Liver (tissue), 9 donors: ENCODE measurements around the gene C1QTNF12. TPM values are rescaled to one million over a fixed set of nuclear protein-coding genes. Genes with fewer than 3 reads are reported as not detected.

Experiments used
- DNase-seq: peaks from one replicate; pipeline ENCODE4 v3.0.0-alpha.2; 2017; ENCODE audit warnings: low spot score
- H3K27ac ChIP-seq, 2 donors: one replicate each; pipeline ENCODE4 v1.7.0; 2013; ENCODE audit warnings: inconsistent platforms in 2 of 2, low read length in 2 of 2, control low read depth in 1 of 2, low read depth in 1 of 2, mild to moderate bottlenecking in 1 of 2
- H3K27me3 ChIP-seq, 4 donors: one replicate each; pipeline versions ENCODE4 v1.6.1 to v1.7.0; 2013; ENCODE audit warnings: low read length in 3 of 4, inconsistent platforms in 1 of 4, mild to moderate bottlenecking in 1 of 4, moderate library complexity in 1 of 4; ENCODE audit not compliant: control insufficient read depth in 4 of 4, insufficient read depth in 4 of 4
- H3K36me3 ChIP-seq, 4 donors: one replicate each; pipeline versions ENCODE4 v1.6.1 to v1.7.0; 2013; ENCODE audit warnings: low read length in 3 of 4, mild to moderate bottlenecking in 3 of 4, low read depth in 1 of 4, moderate library complexity in 1 of 4; ENCODE audit not compliant: control insufficient read depth in 4 of 4, insufficient read depth in 3 of 4
- H3K4me1 ChIP-seq, 4 donors: one replicate each; pipeline versions ENCODE4 v1.6.1 to v1.7.0; 2013; ENCODE audit warnings: low read length in 3 of 4, mild to moderate bottlenecking in 3 of 4, moderate library complexity in 1 of 4; ENCODE audit not compliant: control insufficient read depth in 4 of 4, insufficient read depth in 4 of 4
- H3K4me3 ChIP-seq, 3 donors: one replicate each; pipeline versions ENCODE4 v1.6.1 to v1.7.0; 2013; ENCODE audit warnings: low read length in 3 of 3, control low read depth in 1 of 3, low read depth in 1 of 3, mild to moderate bottlenecking in 1 of 3
- H3K9ac ChIP-seq, 2 donors: one replicate each; pipeline ENCODE4 v1.7.0; 2013; ENCODE audit warnings: low read length in 2 of 2, mild to moderate bottlenecking in 2 of 2, moderate library complexity in 2 of 2, control low read depth in 1 of 2, low read depth in 1 of 2
- H3K9me3 ChIP-seq, 4 donors: one replicate each; pipeline versions ENCODE4 v1.6.1 to v1.7.0; 2013; ENCODE audit warnings: low read length in 3 of 4; ENCODE audit not compliant: control insufficient read depth in 4 of 4
- ATF3 ChIP-seq: IDR thresholded peaks from 2 replicates; pipeline ENCODE4 v1.6.1; 2016; ENCODE audit warnings: antibody characterized with exemption
- EGR1 ChIP-seq, 2 donors: IDR thresholded peaks; 2 replicates each; pipeline ENCODE4 v1.6.1; 2016 to 2018; ENCODE audit warnings: antibody characterized with exemption in 2 of 2, low read depth in 2 of 2
- FOXA2 ChIP-seq: IDR thresholded peaks from 2 replicates; pipeline ENCODE4 v1.6.1; 2016; ENCODE audit warnings: antibody characterized with exemption
- GABPA ChIP-seq, 2 donors: IDR thresholded peaks in 1 of 2; conservative IDR thresholded peaks in 1 of 2; 2 replicates each; pipeline ENCODE4 v1.6.1; 2016; ENCODE audit warnings: antibody characterized with exemption in 2 of 2, mild to moderate bottlenecking in 1 of 2, moderate library complexity in 1 of 2
- HNF4G ChIP-seq: IDR thresholded peaks from 2 replicates; pipeline ENCODE4 v1.6.1; 2016; ENCODE audit warnings: antibody characterized with exemption
- JUND ChIP-seq, 2 donors: IDR thresholded peaks; 2 replicates each; pipeline ENCODE4 v1.6.1; 2016; ENCODE audit warnings: antibody characterized with exemption in 2 of 2
- NR2F2 ChIP-seq: IDR thresholded peaks from 2 replicates; pipeline ENCODE4 v1.6.1; 2016; ENCODE audit warnings: antibody characterized with exemption
- REST ChIP-seq: IDR thresholded peaks from 2 replicates; pipeline ENCODE4 v1.6.1; 2016; ENCODE audit warnings: antibody characterized with exemption, mild to moderate bottlenecking
- RXRA ChIP-seq, 2 donors: IDR thresholded peaks; 2 replicates each; pipeline ENCODE4 v1.6.1; 2017 to 2018; ENCODE audit warnings: antibody characterized with exemption in 2 of 2, mild to moderate bottlenecking in 1 of 2
- SP1 ChIP-seq: IDR thresholded peaks from 2 replicates; pipeline ENCODE4 v1.6.1; 2018; ENCODE audit warnings: antibody characterized with exemption, mild to moderate bottlenecking
- TAF1 ChIP-seq: conservative IDR thresholded peaks from 2 replicates; pipeline ENCODE4 v1.6.1; 2016; ENCODE audit warnings: antibody characterized with exemption, mild to moderate bottlenecking
- YY1 ChIP-seq: IDR thresholded peaks from 2 replicates; pipeline ENCODE4 v1.6.1; 2016; ENCODE audit warnings: antibody characterized with exemption, mild to moderate bottlenecking
- ZBTB33 ChIP-seq: IDR thresholded peaks from 2 replicates; pipeline ENCODE4 v1.6.1; 2016; ENCODE audit warnings: antibody characterized with exemption
- WGBS: extraction: QIAGEN DNeasy Blood & Tissue Kit; methylation state at CpG from one replicate; pipeline ENCODE4 v1.1.7; 2013; 5-methylcytosine and 5-hydroxymethylcytosine counted together
- polyA plus RNA-seq, 2 donors: library from polyadenylated mRNA; stranded (reverse) in 1 of 2; unstranded in 1 of 2; fragments of 200-250 nt in 1 of 2; fragments of >200 nt in 1 of 2; fragmentation: Nextera tagmentation in 1 of 2; extraction: Ambion mirVana in 1 of 2; gene quantifications; one replicate each; pipeline versions ENCODE4 v1.2.1 to v1.2.3, GENCODE V29; 2013 to 2015
- total RNA-seq, 2 donors: library from RNA; depleted of rRNA; stranded (reverse); fragments of >200 nt; gene quantifications; one replicate each; pipeline ENCODE4 v1.2.3, GENCODE V29; 2014
- TF ChIP-seq, protein P1 (sequence below): IDR thresholded peaks from 2 replicates; pipeline ENCODE4 v1.6.1; 2016; ENCODE audit warnings: antibody characterized with exemption
- donor health status: healthy.
- donor health status: healthy.
- donor health status: healthy.
- donor health status: healthy.
- donor health status: healthy.

C1QTNF12 gene
- total and polyA plus RNA-seq, 4 donors, result 0.39 to 0.40 TPM; not detected in 2

DNA sequence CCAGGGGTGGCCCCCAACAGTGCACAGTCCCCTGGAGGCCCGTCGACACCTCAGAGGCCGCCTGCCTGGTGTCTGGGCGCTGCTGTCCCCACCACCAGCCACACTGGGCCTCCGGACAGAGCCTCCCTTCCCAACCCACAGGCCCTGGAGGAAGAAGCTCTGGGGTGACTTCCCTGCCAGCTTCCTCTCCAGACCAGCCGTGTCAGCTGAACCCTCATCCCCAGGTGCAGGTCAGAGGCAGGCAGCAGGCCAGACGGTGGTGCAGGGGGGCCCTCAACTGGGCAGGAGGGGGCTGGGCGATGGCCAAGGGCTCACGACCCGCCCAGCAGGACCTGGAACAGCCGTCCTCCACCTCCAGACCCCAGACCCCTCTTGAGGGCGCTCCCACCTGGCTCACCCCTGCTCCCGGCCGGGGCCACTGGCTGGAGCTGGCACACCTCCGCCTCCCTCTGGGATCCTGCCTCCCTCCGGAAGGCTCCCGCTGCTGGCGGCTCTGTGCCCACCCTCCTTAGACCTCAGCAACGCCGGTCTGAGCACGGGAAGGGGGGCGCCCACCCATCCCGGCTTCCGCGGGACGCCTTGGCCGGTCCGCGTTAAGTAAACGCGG, 40.6 kb downstream of the C1QTNF12 start:
- H3K4me3 ChIP-seq, result peak overlapping the region in 1 of 3 donors; percentile 6
- H3K27me3 ChIP-seq, result peaks cover 0 to 8% (median 0%) of the 10 kb centered on the region in 4 donors
- DNase-seq, result no peak
- WGBS, result 27% methylated on average over 31 of the region's 31 CpGs
- H3K4me1 ChIP-seq, result peaks cover 0 to 6% (median 4%) of the 10 kb centered on the region in 4 donors
- no peak overlapping the region for H3K27ac ChIP-seq
- TF ChIP-seq, protein P1, sequence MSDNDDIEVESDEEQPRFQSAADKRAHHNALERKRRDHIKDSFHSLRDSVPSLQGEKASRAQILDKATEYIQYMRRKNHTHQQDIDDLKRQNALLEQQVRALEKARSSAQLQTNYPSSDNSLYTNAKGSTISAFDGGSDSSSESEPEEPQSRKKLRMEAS, result no peak
- TF ChIP-seq REST (no peak), FOXA2 (no peak), ZBTB33 (no peak), SP1 (no peak), GABPA (IDR thresholded peaks at IDR 0.05 in 1 of 2, conservative IDR thresholded peaks at IDR 0.05 in 1 of 2) (no peak), TAF1 (no peak), NR2F2 (no peak), HNF4G (no peak)
- no peaks in the 10 kb centered on the region for H3K36me3 ChIP-seq
- H3K9me3 ChIP-seq, result no peaks in the 10 kb centered on the region
- no peak overlapping the region for H3K9ac ChIP-seq

DNA sequence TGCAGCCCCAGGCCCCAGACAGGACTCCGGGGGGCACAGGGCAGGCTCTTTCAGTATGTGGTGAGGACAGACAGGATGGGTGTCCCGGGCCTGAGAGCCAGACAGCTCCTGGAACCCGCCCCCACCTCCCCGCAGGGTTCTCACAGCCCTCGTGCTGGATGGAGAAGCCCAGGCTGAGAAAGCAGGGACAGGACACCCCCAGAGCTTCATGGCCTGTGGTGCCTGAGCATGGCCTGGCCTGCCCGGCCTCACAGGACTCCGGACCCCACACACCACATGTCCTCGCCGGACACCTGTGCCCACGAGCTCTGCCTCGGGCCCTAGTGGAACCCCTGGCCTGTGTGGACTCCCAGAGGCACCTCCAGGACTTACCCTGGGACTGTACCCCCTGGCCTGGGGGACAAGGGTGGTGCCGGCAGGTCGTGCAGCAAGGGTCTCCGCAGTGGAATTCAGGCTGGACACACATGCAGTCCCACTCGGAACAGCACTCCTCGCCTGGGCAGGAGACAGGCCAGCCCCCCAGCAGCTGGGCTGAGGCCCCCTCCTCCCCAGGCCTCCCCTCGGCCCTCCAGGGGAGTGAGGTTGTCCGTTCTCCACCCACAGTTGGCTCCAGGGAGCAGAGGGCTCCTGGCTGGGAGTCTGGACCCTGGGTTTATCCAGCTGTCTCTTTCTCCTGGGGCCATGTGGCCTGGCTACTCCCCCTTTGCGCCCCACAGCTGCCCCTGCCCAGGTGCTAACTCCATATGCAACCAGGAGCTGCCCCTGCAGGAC, 41.3 kb downstream of the C1QTNF12 start:
- peaks cover 0 to 8% (median 0%) of the 10 kb centered on the region in 4 donors for H3K27me3 ChIP-seq

More for the DNA sequence above, 41.3 kb downstream of the C1QTNF12 start:
- Histone ChIP-seq H3K4me1 (peaks cover 0 to 9% (median 4%) of the 10 kb centered on the region in 4 donors), H3K4me3 (no peak overlapping the region), H3K27ac (no peak overlapping the region), H3K9me3 (no peaks in the 10 kb centered on the region), H3K9ac (no peak overlapping the region), H3K36me3 (no peaks in the 10 kb centered on the region)
- no peak for DNase-seq
- TF ChIP-seq HNF4G, result no peak
- TF ChIP-seq TAF1, result no peak
- no peak for TF ChIP-seq SP1
- TF ChIP-seq JUND (IDR thresholded peaks at IDR 0.05), result no peak
- no peak for TF ChIP-seq FOXA2
- TF ChIP-seq EGR1 (IDR thresholded peaks at IDR 0.05; ENCODE audit: low read depth in 2 of 2), result no peak
- no peak for TF ChIP-seq ATF3
- TF ChIP-seq RXRA (IDR thresholded peaks at IDR 0.05), result no peak
- TF ChIP-seq YY1, result no peak
- WGBS, result 87% methylated on average over 19 of the region's 19 CpGs
